NCI-H524 treated with DMSO at 0.1 percent for 48 hours (cell line): Measurements from ENCODE around the gene AP3S2.
"Not testable (repeated sequence)": the region's sequence is repeated elsewhere in the genome, so short reads cannot be mapped to it uniquely, and the experiment has no call there.

Experiments used
- DNase-seq: peaks from one replicate; lab custom pipeline; 2025; lab: John Stamatoyannopoulos, UW

AP3S2 gene

DNA sequence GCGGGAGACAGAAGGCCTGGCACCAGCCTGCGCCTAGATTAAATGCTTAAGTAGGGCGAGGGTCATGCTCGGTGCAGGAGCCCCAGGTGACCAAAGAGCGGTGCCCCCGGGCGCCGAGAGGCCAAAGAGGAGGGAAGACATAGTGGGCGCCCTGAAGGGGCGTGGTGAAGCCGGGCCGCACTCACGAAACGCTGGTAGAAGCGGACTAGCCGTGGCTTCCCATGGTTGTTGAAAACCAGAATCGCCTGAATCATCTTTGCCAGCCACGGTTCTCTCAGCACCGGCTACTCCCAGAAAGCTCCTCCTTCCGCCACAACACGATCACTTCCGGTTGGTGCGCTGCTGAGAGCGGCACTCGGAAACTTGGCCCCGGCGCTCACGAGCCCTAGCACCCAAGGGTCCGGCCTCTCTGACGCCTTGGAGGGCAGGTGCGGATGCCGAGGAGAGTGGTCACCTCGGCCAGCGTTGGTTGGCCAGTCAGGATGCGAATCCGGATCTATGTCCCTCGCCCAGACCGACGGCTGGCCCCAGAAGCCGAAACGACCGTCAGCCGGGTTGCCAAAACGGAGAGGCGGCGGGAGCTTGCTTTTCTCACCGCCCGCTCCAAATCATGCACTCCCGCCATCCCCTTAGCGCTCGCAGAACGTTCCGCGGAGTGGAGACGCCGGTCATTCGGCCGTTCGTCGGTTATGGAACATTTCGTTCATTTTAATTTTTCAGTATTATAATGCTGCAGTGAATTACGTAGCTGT, at the start of gene AP3S2:
Gene AP3S2, minus strand, starts transcription at position 299 of the 752 bp plus-strand sequence. Its CDS starts 45 bp downstream, at position 254.
- peak; percentile 65 for DNase-seq

DNA sequence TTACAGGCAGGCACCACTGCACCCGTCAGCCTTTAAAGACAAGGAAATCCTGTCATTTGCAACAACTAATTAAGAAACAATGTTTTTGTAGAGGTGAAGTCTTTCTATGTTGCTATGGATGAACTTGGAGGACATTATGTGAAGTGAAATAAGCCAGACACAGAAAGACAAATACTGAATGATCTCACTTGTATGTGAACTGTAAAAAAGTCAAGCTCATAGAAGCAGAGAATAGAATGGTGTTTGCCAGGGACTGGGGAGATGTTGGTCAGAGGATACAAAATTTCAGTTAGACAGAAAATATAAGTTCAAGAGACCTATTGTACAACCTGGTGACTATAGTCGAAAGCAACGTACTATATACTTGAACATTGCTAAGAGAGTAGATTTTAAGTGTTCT, 46.1 kb upstream of the AP3S2 start:
- no peak for DNase-seq

DNA sequence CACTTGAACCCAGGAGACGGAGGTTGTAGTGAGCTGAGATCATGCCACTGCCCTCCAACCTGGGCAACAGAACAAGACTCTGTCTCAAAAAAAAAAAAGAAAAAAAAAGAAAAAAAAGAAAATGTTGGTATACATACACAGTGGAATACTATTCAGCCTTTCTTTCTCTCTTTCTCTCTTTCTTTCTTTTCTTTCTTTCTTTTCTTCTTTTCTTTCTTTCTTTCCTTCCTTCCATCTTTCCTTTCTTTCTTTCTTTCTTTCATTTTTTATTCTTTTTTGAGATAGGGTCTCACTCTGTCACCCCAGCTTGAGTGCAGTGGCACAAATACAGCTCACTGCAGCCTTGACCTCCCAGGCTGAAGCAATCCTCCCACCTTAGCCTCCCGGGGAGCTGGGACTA, 45.6 kb upstream of the AP3S2 start:
- not testable (repeated sequence) for DNase-seq

DNA sequence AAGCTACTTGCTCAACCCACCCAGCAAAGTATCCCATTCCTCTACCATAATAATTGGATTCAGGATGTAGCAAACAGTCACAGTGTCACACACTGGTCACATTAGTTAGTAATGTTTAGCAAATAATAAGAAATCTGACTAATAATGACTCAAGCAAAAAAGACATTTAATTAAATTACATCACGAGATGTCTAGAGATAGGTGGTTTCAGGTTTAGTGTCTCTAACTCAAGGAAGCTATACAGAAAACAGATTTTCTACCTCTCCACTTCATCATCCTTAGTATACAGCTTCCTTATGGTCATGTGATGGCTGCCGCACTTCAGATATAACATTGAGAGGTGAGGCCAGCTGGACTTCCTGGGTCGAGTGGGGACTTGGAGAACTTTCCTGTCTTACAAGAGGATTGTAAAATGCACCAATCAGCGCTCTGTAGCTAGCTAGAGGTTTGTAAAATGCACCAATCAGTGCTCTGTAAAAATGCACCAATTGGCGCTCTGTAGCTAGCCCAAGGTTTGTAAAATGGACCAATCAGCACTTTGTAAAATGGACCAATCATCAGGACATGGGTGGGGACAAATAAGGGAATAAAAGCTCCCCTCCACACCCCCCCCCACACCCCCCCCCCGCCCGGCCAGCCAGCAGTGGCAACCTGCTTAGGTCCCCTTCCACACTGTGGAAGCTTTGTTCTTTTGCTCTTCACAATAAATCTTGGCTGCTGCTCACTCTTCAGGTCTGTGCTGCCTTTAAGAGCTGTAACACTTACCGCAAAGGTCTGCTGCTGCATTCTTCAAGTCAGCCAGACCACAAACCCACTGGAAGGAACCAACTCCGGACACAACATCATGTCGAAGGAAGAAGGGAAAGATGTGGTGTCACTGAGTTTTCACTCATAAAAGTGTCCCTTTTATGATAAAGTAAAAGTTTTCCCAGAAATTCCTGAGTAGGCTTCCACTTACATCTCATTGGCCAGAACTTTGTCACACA, 43.9 kb upstream of the AP3S2 start:
- peak; percentile 17 for DNase-seq

DNA sequence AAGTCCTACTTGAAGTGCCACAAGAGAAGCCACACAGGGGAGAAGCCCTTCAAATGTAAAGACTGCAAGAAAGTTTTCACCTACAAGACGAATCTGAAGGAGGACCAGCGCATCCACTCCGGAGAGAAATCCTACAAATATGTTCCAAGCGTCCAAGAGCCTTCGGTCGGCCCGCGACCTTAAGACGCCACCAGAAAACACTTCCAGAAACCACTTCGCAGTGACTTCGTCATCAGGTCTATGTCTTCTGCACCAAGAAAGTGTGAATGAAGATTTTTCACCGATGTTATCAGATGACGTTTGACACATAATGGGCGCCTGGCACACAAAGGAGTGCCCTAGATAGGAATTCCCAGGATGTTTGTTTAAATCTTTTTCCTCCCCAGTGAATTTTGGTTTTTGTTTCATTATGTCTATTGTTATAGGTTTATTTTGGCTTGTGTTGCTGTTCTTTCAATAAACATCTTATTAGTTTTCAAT, 43.0 kb upstream of the AP3S2 start:
- no peak for DNase-seq

DNA sequence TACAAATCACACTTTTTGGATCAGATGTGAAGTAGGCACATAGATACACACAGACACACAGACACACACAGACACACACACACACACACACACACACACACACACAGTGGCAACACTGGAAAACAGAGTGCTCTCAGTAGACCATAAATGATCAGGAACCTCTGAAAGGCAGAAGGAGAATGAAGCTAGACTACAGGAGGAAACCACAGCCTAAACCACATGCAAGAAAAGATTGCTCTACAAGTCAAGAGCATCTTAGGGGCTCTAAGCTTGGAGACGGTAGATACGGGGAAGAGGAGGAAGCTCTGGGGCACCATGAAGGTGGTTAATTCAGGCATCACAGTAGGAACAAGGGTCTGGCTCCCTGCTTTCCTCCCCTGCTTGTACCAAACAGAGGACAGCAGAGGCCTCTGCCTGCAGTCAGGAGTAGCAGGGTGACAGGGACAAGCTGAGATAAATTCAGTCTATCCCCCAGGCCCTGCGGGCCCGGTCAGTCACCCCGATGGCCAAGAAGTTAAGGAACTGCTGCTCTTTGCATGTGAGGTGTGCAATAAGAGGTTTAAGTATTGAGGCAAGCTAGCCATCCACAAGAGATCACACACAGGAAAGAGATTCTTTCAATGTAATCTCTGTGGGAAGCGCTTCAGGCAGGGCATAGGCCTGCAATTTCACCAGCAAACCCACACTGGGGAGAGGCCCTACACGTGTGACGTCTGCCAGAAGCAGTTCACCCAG, 42.4 kb upstream of the AP3S2 start:
- no peak for DNase-seq

DNA sequence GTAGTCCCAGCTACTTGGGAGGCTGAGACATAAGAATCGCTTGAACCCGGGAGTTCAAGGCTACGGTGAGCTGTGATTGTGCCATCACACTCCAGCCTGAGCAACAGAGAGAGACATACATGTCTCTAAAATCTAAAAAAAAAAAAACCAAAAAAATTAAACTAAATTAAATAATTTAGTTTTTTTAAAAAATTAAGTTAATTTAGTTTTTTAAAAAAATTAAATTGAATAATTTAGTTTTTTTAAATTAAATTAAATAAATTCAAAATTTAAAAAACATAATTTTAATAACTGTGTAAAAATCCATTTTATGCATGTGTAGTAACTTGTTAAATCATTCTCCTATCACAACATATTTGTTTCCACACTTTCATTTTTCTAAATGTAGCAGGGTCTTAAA, 39.1 kb upstream of the AP3S2 start:
- DNase-seq, result no peak

DNA sequence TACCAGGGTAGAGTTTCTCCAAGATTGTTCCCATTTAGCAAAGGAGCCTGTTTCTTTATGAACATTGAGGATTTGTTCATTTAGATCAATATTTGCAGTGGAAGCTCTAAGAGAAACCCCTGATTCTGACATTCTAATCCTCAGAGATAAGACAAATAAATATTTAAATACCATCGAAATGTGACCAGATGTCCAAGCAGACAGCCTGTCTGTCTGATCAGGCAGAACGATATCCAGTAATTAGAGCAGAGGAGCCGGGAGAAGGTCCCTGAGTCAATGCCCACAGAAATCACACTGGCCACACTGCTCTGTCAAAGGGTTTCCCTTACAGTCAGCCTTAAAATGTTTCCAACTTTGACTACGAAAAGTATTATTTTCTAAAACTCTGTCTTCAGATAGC, 34.6 kb upstream of the AP3S2 start:
- DNase-seq, result no peak

DNA sequence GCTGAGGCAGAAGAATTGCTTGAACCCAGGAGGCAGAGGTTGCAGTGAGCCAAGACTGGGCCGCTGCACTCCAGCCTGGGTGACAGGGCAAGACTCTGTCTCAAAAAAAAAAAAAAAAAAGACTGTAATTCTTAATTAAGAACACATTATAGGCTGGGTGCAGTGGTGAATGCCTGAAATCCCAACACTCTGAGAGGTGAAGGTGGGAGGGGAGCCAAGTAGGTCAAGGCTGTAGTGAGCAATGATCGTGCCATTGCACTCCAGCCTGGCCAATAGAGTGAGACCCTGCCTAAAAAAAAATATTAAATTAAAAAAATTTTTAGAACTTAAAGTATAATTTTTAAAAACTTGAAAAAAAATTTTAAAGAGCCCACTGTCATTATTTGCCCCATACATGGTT, 32.4 kb upstream of the AP3S2 start:
- no peak for DNase-seq

DNA sequence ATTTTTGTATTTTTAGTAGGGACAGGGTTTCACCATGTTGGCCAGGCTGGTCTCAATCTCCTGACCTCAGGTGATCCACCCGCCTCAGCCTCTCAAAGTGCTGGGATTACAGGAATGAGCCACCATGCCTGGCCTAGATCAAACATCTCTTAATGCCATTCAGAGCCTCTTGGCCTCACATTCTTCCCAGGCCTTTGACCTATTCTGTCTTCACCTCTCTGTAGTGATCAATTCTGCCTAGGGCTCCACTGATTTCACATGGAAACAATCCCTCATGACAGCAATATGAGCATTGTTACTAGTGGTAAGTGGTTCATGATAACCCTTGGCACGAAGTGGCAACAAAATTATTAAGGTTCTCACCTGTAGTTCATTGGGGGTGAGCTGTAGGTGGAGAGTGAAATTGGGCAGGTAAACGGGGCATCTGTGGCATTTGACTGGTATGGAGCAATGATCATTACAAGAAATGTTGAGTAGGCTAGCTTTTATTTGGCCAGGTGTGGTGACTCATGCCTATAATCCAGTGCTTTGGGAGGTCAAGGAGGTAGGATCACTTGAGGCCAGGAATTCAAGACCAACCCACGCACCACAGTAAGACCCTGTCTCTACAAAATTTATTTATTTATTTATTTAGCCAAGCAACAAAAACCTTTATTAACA, 23.8 kb upstream of the AP3S2 start:
- DNase-seq, result no peak

DNA sequence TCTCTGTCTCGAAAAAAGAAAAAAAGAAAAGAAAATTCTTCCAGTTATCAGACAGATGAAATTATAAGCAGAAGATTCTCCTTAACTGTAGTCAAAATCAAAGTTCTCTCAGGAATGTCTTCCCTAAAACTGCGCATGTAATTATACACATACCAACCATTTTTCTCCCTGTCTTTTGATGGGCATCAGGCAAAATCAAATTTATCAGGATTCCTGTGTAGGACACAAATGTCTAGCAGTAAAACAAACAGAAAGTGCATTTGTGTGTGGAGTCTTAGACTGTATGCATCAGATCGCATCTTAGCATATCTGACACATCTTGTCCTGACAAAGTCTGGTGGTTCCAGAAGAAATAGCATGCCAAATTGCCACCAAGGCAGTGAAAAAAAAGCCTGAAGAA, 22.9 kb upstream of the AP3S2 start:
- DNase-seq, result no peak

DNA sequence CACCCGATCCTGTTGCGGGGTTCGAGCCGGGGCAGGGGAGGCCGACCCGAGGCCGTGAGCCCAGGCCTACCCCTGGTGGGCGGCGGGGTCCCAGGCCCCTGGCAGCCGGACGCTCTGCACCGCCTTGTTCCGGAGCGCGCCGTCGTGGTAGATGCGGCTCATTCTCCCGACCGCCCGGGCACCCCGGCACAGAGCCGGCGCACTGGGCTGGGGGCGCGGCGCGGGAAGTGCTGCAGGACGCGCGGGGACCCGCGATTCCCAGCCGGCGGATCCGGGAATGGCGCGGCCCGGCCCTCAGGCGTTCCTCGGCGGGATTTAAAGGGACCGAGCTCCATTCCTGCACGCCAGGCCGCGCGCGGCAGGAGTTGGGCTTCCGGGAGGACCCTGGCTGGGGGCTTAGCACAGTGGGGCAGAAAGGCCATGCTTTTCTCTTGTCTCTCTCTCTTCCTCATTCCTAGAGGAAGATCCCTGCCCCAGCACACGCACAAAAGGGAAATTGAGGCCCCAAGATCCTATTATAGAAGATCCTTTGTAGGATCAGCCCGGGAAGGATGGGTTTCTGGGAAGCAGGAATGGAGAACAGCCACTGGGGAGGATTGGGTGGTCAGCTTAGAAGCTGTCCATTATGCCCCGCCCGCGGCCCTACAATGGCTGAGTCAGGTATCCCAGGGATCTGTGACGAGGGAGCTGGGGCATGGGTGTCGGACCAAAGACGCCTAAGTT, 19.0 kb upstream of the AP3S2 start, which contains the start of gene ARPIN:
Gene ARPIN, minus strand, starts transcription at position 279 of the 723 bp plus-strand sequence. Its CDS starts 117 bp downstream, at position 162.
- no peak for DNase-seq

DNA sequence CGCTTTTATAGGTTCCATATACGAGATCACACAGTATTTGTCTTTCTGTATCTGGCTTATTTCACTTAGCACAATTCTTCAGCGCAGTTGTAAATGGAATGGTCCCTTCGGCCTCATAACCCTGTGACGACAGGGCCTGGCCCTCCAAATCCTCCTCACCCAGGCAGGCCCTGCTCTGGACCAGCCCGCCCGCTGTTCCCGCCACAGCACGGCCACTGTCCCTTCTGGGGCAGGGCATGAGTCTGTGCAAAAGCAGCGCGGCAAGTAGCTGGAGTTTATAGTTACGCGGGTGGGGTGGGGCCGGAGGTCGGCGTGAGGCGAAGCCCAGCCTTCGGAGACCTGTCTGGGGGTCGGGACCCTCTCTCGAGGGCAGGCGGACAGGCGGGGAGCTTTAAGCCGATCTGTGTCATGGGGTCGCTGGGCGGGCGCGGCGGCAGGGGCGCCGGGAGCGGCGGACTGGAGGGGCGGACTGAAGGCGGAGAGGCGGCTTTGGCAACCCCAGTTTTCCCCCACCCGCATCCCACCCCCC, 18.4 kb upstream of the AP3S2 start:
- DNase-seq, result no peak

DNA sequence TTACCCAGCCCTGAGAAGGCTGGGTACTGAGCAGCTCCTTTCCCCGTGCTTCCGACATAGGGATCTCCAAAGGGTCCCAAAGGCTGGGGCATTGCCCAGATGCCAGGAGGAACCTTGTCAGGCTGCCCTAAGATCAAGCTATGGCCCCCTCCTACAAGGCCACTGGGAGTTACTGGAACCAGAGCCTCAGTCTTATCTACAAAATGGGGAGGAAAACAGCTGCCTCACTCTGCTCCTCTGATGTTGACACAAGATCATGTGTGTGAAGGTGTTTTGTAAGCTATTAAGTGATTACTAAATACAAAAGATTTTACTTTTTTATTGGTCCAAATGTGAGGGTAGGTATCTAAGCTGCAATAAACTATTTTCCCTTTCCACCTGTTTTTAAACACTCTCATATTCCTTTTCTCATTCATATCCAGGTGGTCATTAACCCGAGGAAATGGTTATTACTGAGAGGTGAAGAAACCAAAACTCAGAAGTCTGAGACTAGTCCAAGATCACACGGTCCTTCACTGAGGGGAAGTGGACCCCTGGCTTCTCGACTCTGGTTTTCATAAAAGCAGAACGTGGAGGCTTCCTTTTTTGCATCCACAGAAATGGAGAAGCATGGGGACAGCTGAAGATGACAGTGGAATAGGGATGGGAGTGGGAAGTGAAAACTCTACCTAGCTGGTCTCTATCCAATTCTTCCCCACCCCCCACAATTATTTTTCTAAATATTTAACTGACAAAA, 17.3 kb upstream of the AP3S2 start:
- no peak for DNase-seq

DNA sequence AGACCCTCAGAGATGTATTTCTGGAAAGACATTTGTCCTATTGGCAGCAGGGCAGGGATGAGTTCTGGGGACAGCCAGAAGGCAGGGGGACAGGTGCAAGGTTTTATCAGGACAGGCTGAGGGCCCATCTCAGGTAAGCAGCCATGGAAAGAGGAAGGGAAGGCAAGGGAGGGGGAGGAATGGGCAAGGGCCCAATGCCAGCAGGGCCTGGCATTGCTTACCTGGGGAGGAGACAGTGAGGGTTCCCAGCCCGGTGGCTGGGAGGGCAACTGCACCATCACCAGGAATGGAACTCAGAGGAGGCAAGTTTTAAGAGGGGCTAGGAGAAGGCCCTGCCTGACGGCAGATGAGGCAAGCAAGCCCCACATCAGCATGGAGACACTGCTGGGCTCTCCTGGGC, 15.8 kb upstream of the AP3S2 start:
- DNase-seq, result no peak

DNA sequence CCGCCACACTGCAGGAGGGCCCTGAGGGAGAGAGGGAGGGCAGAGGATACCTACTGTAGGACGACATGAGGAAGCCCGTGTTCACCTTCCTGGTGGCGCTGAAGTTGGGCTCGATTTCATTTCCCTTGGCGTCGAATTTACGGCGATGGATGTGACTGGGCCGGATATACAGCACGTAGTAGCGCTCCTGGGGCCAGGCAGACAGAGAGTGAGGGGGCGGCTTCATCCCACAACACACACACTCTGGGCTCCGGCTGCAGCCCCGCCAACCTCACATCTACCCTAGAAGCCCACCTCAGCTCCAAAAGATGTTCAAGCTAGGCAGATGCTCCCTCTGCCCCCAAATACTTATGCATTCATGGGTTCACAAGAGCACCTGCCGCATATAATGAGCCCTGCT, 14.4 kb upstream of the AP3S2 start:
- no peak for DNase-seq

DNA sequence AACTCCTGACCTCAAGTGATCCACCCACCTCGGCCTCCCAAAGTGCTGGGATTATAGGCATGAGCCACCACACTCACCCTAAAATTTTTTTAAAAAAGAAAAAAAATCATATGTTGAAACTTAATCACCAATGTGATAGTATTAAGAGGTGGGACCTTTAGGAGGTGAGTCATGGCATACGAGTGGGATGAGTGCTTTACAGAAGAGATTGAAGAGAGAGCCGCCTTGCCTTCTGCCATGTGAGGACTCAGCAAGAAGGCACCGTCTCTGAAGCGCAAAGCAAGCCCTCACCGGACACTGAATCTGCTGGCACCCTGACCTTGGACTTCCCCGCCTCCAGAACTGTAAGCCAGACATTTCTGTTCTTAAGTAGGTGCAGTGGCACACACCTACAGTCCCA, 13.5 kb upstream of the AP3S2 start:
- DNase-seq, result no peak

DNA sequence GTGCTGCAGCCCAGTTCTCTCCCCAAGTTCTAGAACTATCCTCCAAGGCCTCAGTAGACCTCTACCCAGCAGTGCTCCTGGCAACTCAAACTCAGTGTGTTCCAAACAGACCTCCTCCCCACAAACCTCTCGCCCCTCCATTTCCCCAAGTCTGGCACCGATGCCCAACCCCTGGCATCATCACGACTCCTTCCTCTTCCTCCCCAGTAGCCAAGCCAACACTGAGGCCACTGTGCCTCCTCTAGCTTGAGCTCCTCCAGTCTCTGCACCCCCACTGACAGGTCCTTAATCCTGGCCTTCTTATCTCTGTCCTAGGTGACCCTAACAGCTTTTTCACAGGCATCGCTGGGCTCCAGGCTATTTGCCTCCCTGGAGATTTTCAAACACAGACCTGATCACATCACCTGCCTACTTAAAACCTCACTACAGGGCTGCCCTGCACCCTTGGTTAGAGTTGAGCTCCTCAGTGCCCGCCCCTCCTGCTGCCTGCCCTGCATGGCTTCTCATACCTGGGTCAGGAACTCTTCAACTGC, 12.1 kb upstream of the AP3S2 start:
- no peak for DNase-seq

DNA sequence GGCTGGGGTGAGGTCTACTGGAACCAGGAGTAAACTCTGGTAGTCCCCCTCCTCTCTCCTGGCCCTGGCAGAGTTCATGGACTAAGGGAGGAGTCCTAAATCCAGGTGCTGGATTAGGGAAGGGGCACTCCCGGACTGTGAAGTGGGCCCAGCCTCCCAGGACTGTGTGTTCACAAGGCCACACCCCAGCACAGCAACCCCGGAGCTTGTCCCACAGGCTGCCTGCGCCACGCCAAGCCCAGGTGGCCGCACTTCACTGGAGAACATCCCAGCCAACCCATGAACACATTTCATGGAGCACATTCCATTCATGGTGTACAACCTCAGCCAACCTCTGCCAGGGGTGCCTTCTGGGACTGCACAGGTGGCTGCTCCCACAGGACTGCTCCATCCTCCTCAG, 10.7 kb upstream of the AP3S2 start:
- DNase-seq, result no peak

DNA sequence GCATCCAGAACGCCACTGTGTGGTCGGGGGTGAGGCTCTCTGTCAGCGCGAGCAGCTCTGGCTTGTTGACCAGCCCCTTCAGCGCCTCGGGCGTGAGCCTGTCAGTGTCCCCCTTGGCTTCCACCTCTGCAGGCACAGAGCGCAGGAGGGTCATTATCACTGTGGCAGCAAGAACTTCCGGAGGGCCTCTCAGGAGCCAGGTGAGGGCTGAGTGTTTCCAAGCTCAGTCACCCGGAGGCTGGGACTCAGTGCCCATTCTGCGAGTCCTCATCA, 10.0 kb upstream of the AP3S2 start:
- no peak for DNase-seq
